DMS153 treated with DMSO at 0.1 percent for 48 hours (cell line): Measurements from ENCODE around the gene STAMBP.
"Not testable (repeated sequence)": the region's sequence is repeated elsewhere in the genome, so short reads cannot be mapped to it uniquely, and the experiment has no call there.

Source experiments
- DNase-seq: peaks from one replicate; lab custom pipeline; 2025; ENCODE audit not compliant: unreplicated experiment; lab: John Stamatoyannopoulos, UW

The STAMBP gene

GRCh38 chr2:73885406-73885805 is 56.6 kb downstream of the STAMBP start:
- no peak for DNase-seq

GRCh38 chr2:73886357-73886756 is 57.6 kb downstream of the STAMBP start:
- no peak for DNase-seq

GRCh38 chr2:73887596-73888353 is 59.0 kb downstream of the STAMBP start:
- DNase-seq = not testable (repeated sequence)

DNA sequence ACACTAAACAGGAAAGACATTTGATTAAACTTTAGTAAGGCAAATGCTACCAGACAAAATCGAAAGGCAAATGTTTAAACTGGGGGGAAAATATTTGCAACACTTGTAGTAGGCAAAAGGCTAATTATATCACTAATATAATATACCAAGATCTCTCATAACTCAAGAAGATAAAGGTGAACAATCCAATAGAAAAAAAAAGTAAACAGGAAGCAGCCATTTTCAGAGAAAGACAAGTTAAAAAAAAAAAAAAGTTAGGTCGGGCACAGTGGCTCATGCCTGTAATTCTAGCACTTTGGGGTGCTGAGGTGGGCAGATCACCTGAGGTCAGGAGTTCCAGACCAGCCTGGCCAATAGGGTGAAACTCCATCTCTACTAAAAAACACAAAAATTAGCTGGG is 59.6 kb downstream of the STAMBP start:
- no peak for DNase-seq

- DNase-seq = no peak
Measured at GRCh38 chr2:73889206-73889605, 60.4 kb downstream of the STAMBP start.

DNA sequence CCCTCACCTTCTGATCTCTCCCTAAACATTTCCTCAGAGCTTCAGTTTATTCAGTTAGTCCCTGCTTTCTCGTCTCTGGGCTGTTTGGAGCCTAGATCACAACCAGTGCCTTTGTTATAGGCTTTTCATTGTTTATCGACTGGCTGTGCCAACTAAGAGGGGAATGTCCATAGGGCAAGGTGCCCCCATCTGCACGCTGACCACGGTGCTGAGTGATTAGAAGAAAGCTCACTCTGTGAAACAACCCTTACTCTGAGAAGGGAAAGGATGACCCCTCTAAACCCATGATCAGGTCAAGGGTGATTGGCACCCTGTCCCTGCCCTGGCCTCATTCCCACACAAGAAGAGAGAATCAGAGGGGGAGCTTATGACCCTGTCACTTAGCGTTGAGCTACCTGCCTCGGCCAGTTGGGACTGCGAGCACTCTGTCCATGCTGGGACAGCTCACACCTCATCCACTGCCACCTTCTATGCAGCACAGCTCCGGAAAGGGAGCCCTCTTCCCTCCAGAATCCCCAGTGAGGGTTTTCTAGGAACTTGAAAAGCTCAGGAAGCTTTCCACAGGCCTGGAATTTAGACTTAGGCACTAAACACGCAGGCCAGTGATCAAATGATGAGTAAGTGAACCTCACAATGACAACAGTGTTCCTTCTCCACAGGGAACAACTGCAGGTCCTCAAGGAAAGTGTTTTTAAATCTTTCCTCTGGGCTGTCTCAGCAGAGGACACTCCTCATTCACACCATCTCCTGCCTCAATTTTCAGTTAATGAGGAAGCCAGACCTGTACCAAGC is 61.7 kb downstream of the STAMBP start:
- no peak for DNase-seq

- DNase-seq = no peak
Measured at GRCh38 chr2:73891276-73891901, 62.6 kb downstream of the STAMBP start.

DNA sequence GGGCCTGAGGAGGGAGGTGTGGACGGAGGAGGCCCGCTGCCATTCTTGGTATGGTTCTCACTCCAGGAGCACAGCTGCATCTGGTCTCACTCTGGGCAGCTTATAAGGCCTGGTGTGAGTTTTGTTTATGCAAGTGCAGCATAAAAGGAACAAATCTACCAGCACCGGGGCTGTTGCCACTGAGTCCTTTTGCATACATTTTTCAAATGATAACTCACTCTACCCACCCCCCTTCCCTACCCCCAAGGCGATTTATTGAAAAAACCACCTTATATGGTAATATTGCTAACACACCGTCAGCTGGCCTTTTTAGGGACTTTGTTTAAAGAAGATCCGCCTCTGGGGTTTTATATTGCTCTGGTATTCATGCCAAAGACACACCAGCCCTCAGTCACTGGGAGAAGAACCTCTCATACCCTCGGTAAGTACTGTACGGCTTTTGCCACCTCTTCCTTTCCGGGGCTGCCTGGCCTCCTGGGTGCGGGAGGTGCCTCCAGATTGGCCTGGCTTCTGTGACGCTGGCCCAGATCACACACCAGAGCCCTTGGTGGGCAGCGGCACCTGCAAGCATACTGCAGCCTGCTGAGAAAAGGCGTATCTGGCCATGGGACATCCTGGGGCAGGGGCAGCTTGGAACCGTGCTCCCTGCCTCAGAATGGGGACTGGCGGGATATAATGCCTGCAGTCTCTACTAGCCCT is 64.0 kb downstream of the STAMBP start, which contains the start of gene ACTG2:
Gene ACTG2, plus strand, starts transcription at position 378 of the 699 bp plus-strand sequence. CDS start 8,304 bp downstream, outside the sequence.
- DNase-seq = no peak

DNA sequence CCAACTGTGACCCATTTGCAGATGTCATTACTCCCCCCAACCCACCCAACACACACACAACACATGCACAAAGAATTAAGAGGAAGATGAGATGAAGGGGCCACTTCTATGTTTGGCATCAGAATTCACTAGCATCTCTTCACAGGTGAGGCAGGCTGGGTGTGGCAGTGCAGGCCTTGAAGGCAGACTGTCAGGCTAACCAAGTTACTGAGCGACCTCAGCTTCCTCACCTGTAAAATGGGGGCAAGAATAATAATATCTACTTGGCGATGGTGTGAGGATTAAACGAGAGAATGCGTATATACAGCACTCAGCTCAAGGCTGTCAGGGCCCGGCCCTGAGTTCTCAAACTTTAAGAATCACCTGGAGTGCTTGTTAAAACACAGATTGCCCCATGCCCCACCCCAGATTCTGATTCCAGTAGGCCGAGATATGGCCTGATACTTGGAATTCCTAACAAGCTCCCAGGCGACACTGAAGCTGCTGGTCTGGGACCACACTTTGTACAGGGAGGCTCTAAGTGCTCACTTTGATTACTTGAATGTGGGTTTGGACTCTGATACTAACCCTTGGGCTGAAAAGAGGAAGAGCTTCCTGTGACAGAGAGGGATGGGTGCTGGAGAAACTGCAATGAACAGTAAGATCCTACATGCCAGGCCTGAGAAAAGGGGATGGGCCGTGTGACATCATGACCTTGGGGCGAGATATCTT is 65.2 kb downstream of the STAMBP start:
- no peak for DNase-seq

DNA sequence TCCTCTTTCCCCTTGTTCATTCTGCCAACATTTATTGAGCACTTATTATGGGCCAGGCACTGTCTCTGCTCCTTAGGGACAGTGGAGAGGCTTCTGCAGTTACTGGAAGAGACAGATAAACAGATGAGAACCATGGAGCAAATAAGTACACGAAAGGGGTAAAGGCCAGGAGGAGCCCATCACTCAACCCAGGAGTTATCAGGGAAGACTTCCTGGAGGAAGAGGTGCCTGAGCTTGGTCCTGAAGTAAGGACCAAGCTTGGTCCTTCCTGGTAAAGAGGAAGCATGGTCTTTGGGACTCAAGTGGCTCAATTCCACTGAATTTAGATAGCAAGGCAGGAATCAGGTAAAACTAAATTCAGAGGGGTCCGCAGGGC is 65.7 kb downstream of the STAMBP start:
- no peak for DNase-seq

- no peak for DNase-seq
Measured at GRCh38 chr2:73894877-73895276, 66.1 kb downstream of the STAMBP start.

DNA sequence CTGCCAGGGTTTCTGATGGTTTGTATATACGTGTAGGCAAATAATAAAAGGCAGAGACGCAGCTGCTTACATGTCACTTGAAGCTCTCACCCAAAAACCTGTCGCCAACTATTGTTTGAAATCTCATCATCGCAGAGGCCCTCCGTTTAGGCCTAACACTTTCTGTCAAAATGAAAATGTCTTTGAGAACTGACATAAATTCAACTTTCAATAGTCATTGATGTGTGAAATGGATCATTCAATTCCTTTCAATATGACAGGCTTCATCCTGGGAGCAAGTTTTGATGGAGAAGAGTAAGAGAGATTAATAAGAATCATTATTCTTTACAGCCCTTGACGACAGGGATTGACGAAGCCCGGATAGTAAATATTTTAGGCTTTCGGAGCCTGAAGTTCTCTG is 66.7 kb downstream of the STAMBP start:
- DNase-seq = no peak

DNA sequence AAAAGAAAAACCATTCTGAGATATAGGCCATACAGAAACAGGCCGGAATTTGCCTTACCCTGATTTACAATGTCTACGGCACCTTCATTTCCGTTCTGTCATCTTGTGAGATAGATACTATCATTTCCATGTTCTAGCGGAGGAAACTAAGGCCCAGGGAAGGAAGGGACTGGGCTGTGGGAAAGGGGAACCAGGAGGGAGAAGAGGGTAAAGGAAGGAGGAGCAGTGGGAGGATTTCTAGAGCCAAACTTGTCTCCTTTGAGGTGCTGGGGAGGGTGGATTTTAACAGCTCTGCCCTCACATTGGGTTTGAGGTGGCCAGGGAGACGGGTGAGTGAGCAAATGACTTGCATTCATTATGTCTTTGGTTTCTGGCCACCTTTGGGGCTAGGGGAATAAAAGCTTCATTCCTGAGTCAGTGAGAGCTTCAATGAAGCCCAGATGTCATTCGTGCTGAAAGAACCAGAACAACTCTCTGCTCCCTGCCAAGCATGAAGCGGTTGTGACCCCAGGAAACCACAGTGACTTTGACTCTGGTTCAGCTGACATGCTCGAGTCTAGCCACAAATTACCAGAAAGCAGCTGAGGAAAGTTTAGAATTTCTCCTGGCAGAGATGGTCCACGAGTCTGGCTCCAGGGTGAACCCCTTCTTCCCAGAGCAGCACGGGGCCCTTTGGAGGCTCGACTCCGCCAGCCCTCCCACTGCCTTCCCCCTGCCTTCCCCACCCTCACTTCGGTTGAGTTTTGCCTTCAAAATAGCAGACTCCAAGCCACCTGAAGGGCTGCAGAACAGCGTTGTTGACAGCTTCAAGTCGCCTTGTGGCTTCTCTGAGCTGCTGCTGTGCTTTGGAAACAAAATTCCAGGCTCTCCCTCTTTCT is 67.8 kb downstream of the STAMBP start:
- no peak for DNase-seq

DNA sequence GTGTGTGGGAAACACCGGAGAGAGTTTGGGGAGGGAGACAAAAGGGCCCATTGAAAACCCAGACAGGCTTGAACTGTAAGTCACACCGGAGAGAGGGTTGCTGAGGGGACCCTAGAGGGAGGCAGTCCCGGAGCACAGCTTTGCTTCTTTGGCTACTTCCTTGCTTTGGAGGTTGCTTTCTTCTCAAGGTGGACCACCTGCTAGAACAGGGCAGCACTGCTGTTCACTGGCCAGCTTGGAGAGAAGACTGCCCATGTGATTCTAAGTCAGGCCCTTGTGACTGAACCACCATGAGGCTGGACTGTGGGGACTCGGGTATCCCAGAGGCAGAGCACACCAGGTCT is 68.5 kb downstream of the STAMBP start:
- DNase-seq = no peak

DNA sequence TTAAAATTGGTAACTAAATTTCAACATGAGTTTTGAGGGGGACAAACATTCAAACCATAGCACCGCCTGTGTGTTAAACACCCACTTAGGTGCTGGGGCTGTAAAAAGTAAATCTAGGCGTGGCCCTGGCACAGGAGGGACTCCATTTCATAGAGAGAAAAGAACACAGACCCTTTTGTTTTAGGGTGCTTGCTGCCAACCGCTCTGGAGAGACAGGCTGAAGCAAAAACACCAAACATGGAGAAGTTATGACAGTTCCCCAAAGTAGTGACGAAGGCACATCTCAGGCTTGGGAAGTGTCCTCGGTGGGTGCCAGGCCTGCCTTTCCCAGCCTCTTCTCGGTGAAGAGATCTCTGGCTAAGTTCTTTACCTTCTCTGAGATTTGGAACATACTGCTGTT is 69.2 kb downstream of the STAMBP start:
- no peak for DNase-seq

- DNase-seq = no peak
Measured at GRCh38 chr2:73899801-73900336, 71.1 kb downstream of the STAMBP start.

DNA sequence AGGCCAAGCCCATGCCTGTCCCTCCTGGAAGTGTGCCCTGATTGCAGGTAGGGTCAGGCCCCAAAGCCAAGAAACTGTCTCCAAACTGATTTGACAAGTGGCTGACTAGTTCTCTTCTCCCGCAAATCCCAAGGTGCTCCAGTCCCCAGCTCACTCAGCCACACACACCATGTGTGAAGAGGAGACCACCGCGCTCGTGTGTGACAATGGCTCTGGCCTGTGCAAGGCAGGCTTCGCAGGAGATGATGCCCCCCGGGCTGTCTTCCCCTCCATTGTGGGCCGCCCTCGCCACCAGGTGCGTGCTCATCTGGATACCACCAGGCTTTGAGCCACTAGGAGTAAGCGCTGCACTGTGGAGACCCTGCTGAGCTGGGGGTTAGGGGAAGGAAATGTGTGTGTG is 72.4 kb downstream of the STAMBP start:
- no peak for DNase-seq

DNA sequence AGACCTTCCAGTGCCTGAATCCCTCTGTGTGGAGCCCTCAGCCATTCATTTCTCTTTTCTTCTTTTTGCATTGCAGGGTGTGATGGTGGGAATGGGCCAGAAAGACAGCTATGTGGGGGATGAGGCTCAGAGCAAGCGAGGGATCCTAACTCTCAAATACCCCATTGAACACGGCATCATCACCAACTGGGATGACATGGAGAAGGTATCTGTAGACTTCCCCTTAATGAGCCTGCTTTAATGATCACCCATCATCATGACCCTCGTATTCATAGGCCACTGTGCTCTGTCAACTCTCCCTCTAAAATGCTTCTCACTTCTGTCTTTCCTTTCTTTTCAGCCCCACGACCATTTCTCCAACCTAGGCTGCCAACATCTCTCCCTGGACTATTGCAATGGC is 73.5 kb downstream of the STAMBP start:
- DNase-seq = no peak

DNA sequence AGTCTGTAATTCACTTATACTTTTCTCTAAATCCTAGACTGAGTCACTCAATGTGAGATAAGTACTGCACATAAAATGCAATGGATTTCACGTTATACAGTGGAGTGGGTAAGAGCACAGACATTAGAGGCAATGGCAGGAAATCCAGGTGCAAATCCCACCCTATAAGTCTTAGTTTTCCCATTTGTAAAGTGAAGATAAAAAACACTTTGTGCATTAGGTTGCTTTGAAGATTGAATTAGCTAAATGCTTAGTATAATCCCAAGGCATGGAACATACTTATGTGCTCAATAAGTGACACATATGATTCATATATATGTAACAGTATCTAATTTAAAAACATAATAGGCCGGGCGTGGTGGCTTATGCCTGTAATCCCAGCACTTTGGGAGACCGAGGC is 74.6 kb downstream of the STAMBP start:
- DNase-seq = no peak
